ENCODE data around the gene COPS4. TPM values are rescaled to one million over a fixed set of nuclear protein-coding genes. Genes with fewer than 3 reads are reported as not detected.
A peak's percentile ranks its signal among the peaks of the same experiment; 100 is the strongest.

COPS4 gene
- total RNA-seq, 4 donors from 2014 or later = 21.3 to 113 (median 73.3) TPM

GRCh38 chr4:83010522-83011318 is 24.3 kb upstream of the COPS4 start, which contains the start of gene LIN54:
Gene LIN54, minus strand, starts transcription at chr4:83010823. Its CDS starts 25,979 bp downstream, at chr4:82984844.
- Histone ChIP-seq H3K9me3 (no peaks in the 10 kb centered on the region), H3K36me3 (no peaks in the 10 kb centered on the region), H3K27me3 (no peaks in the 10 kb centered on the region), H3K4me1 (peaks cover 0 to 3% of the 10 kb centered on the region in 2 donors), H3K27ac (peak within 1 kb of the TSS; percentile 86 to 91), H3K4me3 (peak within 1 kb of the TSS; percentile 83 to 95)
- intact Hi-C loops (cut with DNase I; ENCODE audit: low total_unique reads) = loop anchor here (5.0 kb wide), 1 partner anchor 108 kb away; the partner anchor contains the start of gene THAP9
- no peak for TF ChIP-seq POLR2A (IDR thresholded peaks at IDR 0.05)
- no peak for TF ChIP-seq CTCF (IDR thresholded peaks at IDR 0.05)
- DNase-seq = peak; percentile 69 to 70

- no peaks in the 10 kb centered on the region for H3K27me3 ChIP-seq
- intact Hi-C loops (cut with DNase I; ENCODE audit: low total_unique reads) = loop anchor here (5.0 kb wide), 1 partner anchor 109 kb away; the partner anchor contains the start of gene THAP9
- DNase-seq = no peak
- H3K9me3 ChIP-seq = no peaks in the 10 kb centered on the region
- peak overlapping the region; percentile 82 to 86 for H3K27ac ChIP-seq
- H3K36me3 ChIP-seq = no peaks in the 10 kb centered on the region
- TF ChIP-seq POLR2A (IDR thresholded peaks at IDR 0.05) (no peak), CTCF (IDR thresholded peaks at IDR 0.05) (no peak)
- H3K4me3 ChIP-seq = peak overlapping the region; percentile 36 to 77
- H3K4me1 ChIP-seq = peaks cover 0 to 3% of the 10 kb centered on the region in 2 donors
Observed at GRCh38 chr4:83011689-83012199, 23.2 kb upstream of the COPS4 start.

- H3K36me3 ChIP-seq = no peaks in the 10 kb centered on the region
- TF ChIP-seq POLR2A (IDR thresholded peaks at IDR 0.05) = no peak
- TF ChIP-seq CTCF (IDR thresholded peaks at IDR 0.05) = no peak
- peak overlapping the region; percentile 82 to 86 for H3K27ac ChIP-seq
- intact Hi-C loops (cut with DNase I; ENCODE audit: low total_unique reads) = loop anchor here (5.0 kb wide), 1 partner anchor 110 kb away; the partner anchor contains the start of gene THAP9
- H3K4me1 ChIP-seq = peaks cover 0 to 3% of the 10 kb centered on the region in 2 donors
- no peaks in the 10 kb centered on the region for H3K27me3 ChIP-seq
- peak overlapping the region; percentile 36 to 77 for H3K4me3 ChIP-seq
- peak; percentile 24 to 29 for DNase-seq
- no peaks in the 10 kb centered on the region for H3K9me3 ChIP-seq
Observed at GRCh38 chr4:83012200-83012686, 22.7 kb upstream of the COPS4 start.

- peaks cover 0 to 3% of the 10 kb centered on the region in 2 donors for H3K4me1 ChIP-seq
- no peaks in the 10 kb centered on the region for H3K9me3 ChIP-seq
- peak overlapping the region; percentile 83 to 86 for H3K27ac ChIP-seq
- intact Hi-C loops (cut with DNase I; ENCODE audit: low total_unique reads) = loop anchor here (5.0 kb wide), 1 partner anchor 111 kb away; the partner anchor contains the start of gene THAP9
- peak overlapping the region; percentile 36 to 77 for H3K4me3 ChIP-seq
- TF ChIP-seq CTCF (IDR thresholded peaks at IDR 0.05) (peak; percentile 23 to 70 (median 58)), POLR2A (IDR thresholded peaks at IDR 0.05) (peak; percentile 45 to 50)
- no peaks in the 10 kb centered on the region for H3K27me3 ChIP-seq
- DNase-seq = peak; percentile 96 to 98
- H3K36me3 ChIP-seq = no peaks in the 10 kb centered on the region
Observed at GRCh38 chr4:83012687-83013419, 22.1 kb upstream of the COPS4 start.
